GM18873 (cell line): ENCODE results near the gene CHD9.
"Not testable (repeated sequence)": the region's sequence is repeated elsewhere in the genome, so short reads cannot be mapped to it uniquely, and the experiment has no call there.

ENCODE experiments used
- ATAC-seq: cut with Tn5 transposase; IDR thresholded peaks from one replicate; pipeline ENCODE4 v1.9.1; 2021; ENCODE audit warnings: mild to moderate bottlenecking, moderate library complexity, moderate number of reproducible peaks; ENCODE audit not compliant: unreplicated experiment, low FRiP score

Gene CHD9

GRCh38 chr16:53054670-53055485 is at the start of gene CHD9:
Gene CHD9 (plus strand): TSS chr16:53054991. CDS start chr16:53156090, 101,099 bp downstream.
- ATAC-seq: peak; percentile 66

- ATAC-seq: no peak
Measured at GRCh38 chr16:53007095-53007494, 47.7 kb upstream of the CHD9 start.

GRCh38 chr16:53014287-53014686 is 40.5 kb upstream of the CHD9 start:
- no peak for ATAC-seq

GRCh38 chr16:53018834-53019416 is 35.9 kb upstream of the CHD9 start:
- no peak for ATAC-seq

- ATAC-seq: no peak
Measured at GRCh38 chr16:53022374-53022773, 32.4 kb upstream of the CHD9 start.

- no peak for ATAC-seq
Measured at GRCh38 chr16:53024045-53024444, 30.7 kb upstream of the CHD9 start.

GRCh38 chr16:53029971-53030370 is 24.8 kb upstream of the CHD9 start:
- ATAC-seq: no peak

- ATAC-seq: no peak
Measured at GRCh38 chr16:53031323-53031942, 23.4 kb upstream of the CHD9 start.

GRCh38 chr16:53034306-53034705 is 20.5 kb upstream of the CHD9 start:
- ATAC-seq: no peak

GRCh38 chr16:53035176-53035942 is 19.4 kb upstream of the CHD9 start:
- ATAC-seq: no peak

- no peak for ATAC-seq
Measured at GRCh38 chr16:53036066-53036465, 18.7 kb upstream of the CHD9 start.

- ATAC-seq: not testable (repeated sequence)
Measured at GRCh38 chr16:53036711-53037110, 18.1 kb upstream of the CHD9 start.

GRCh38 chr16:53040788-53041187 is 14.0 kb upstream of the CHD9 start:
- ATAC-seq: no peak

GRCh38 chr16:53041320-53042051 is 13.3 kb upstream of the CHD9 start:
- ATAC-seq: no peak

GRCh38 chr16:53042235-53042701 is 12.5 kb upstream of the CHD9 start:
- ATAC-seq: no peak

- no peak for ATAC-seq
Measured at GRCh38 chr16:53043428-53043831, 11.4 kb upstream of the CHD9 start.

- no peak for ATAC-seq
Measured at GRCh38 chr16:53043986-53044601, 10.7 kb upstream of the CHD9 start.

GRCh38 chr16:53045341-53046220 is 9.2 kb upstream of the CHD9 start:
- no peak for ATAC-seq

GRCh38 chr16:53047515-53047914 is 7.3 kb upstream of the CHD9 start:
- ATAC-seq: not testable (repeated sequence)
